Neural cell (in vitro differentiated cells): ENCODE measurements around the gene PNPLA4. TPM values are rescaled to one million over a fixed set of nuclear protein-coding genes. Genes with fewer than 3 reads are reported as not detected.

Experiments
- H2AFZ ChIP-seq: fragments of 200-600, 300-800 bp; sonication (generic), shearing (Covaris generic); 2 replicates; pipeline ENCODE4 v1.6.0; 2014; ENCODE audit warnings: low read depth, mild to moderate bottlenecking, antibody characterized with exemption, low read length, moderate library complexity
- H3F3A ChIP-seq: fragments of 200-600 bp; shearing (Covaris generic); 2 replicates; pipeline ENCODE4 v1.6.1; 2016; ENCODE audit warnings: mild to moderate bottlenecking, moderate library complexity, mixed read lengths, antibody characterized with exemption, low read length; ENCODE audit not compliant: insufficient read depth, poor library complexity, severe bottlenecking
- H3K27ac ChIP-seq: fragments of 200-600, 300-800 bp; sonication (generic), shearing (Covaris generic); 2 replicates; pipeline ENCODE4 v1.5.1; 2014; ENCODE audit warnings: mild to moderate bottlenecking, low read length, moderate library complexity
- H3K27me3 ChIP-seq: fragments of 300-800, 200-600 bp; sonication (generic), shearing (Covaris generic); 2 replicates; pipeline ENCODE4 v1.6.0; 2014; ENCODE audit warnings: mild to moderate bottlenecking, low read depth, low read length, moderate library complexity; ENCODE audit not compliant: insufficient read depth
- H3K36me3 ChIP-seq: fragments of 300-800, 200-600 bp; sonication (generic), shearing (Covaris generic); 2 replicates; pipeline ENCODE4 v1.5.1; 2014; ENCODE audit warnings: mild to moderate bottlenecking, antibody characterized with exemption, low read length, moderate library complexity; ENCODE audit not compliant: insufficient read depth
- H3K4me2 ChIP-seq: fragments of 300-800, 200-600 bp; sonication (generic), shearing (Covaris generic); 2 replicates; pipeline ENCODE4 v1.6.0; 2014; ENCODE audit warnings: mild to moderate bottlenecking, low read length
- H3K4me3 ChIP-seq: fragments of 300-800, 200-600 bp; sonication (generic), shearing (Covaris generic); 2 replicates; pipeline ENCODE4 v1.5.1; 2014; ENCODE audit warnings: mild to moderate bottlenecking, low read length, moderate library complexity
- H3K79me2 ChIP-seq: fragments of 200-600 bp; shearing (Covaris generic); replicated peaks from 2 replicates; pipeline ENCODE4 v1.6.0; 2014; ENCODE audit warnings: mild to moderate bottlenecking, low read length, moderate library complexity; ENCODE audit not compliant: insufficient read depth
- H3K9ac ChIP-seq: fragments of 300-800, 200-600 bp; sonication (generic), shearing (Covaris generic); 2 replicates; pipeline ENCODE4 v1.6.1; 2016; ENCODE audit warnings: mild to moderate bottlenecking, low read length, mixed read lengths
- H3K9me2 ChIP-seq: fragments of 200-600 bp; shearing (Covaris generic); 2 replicates; pipeline ENCODE4 v1.6.1; 2016; ENCODE audit warnings: mild to moderate bottlenecking, low read length, mixed read lengths; ENCODE audit not compliant: insufficient read depth
- H3K9me3 ChIP-seq: fragments of 200-600, 300-800 bp; sonication (generic), shearing (Covaris generic); 2 replicates; pipeline ENCODE4 v1.6.1; 2016; ENCODE audit warnings: mild to moderate bottlenecking, mixed run types, low read length, moderate library complexity, mixed read lengths
- H4K20me1 ChIP-seq: fragments of 200-600 bp; shearing (Covaris generic); 2 replicates; pipeline ENCODE4 v1.6.1; 2016; ENCODE audit warnings: mild to moderate bottlenecking, mixed run types; ENCODE audit not compliant: insufficient read depth
- CTCF ChIP-seq: fragments of 450-650 bp; IDR thresholded peaks from 2 replicates; pipeline ENCODE4 v1.5.1; 2014; ENCODE audit warnings: antibody characterized with exemption, mild to moderate bottlenecking, moderate library complexity; ENCODE audit not compliant: poor library complexity, severe bottlenecking
- EP300 ChIP-seq: fragments of 450-650 bp; conservative IDR thresholded peaks from 2 replicates; pipeline ENCODE4 v1.6.1; 2014; ENCODE audit warnings: antibody characterized with exemption, mild to moderate bottlenecking, moderate library complexity; ENCODE audit not compliant: poor library complexity, severe bottlenecking
- EZH2 ChIP-seq: fragments of 200-600, 300-800 bp; shearing (Covaris generic), sonication (generic); IDR thresholded peaks from 2 replicates; pipeline ENCODE4 v1.6.1; 2014; ENCODE audit warnings: antibody characterized with exemption, low read length, borderline replicate concordance, mild to moderate bottlenecking; ENCODE audit not compliant: insufficient read depth, poor library complexity, severe bottlenecking
- MXI1 ChIP-seq: fragments of 450-650 bp; conservative IDR thresholded peaks from 2 replicates; pipeline ENCODE4 v1.6.1; 2014; ENCODE audit warnings: antibody characterized with exemption, mild to moderate bottlenecking; ENCODE audit not compliant: poor library complexity, severe bottlenecking
- POLR2AphosphoS5 ChIP-seq: IDR thresholded peaks from 2 replicates; pipeline ENCODE4 v1.6.1; 2012
- RAD21 ChIP-seq: fragments of 450-650 bp; conservative IDR thresholded peaks from 2 replicates; pipeline ENCODE4 v1.6.1; 2014; ENCODE audit warnings: antibody characterized with exemption, mild to moderate bottlenecking, moderate library complexity
- REST ChIP-seq: IDR thresholded peaks from 2 replicates; pipeline ENCODE4 v1.6.1; 2012; ENCODE audit warnings: borderline replicate concordance
- SMC3 ChIP-seq: fragments of 450-650 bp; conservative IDR thresholded peaks from 2 replicates; pipeline ENCODE4 v1.6.1; 2014; ENCODE audit warnings: antibody characterized with exemption, mild to moderate bottlenecking, moderate library complexity; ENCODE audit not compliant: poor library complexity
- TAF1 ChIP-seq: IDR thresholded peaks from 2 replicates; pipeline ENCODE4 v1.6.1; 2012; ENCODE audit warnings: low read depth
- polyA plus RNA-seq: library from polyadenylated mRNA; depleted of rRNA; stranded (reverse); fragments of >200 nt; gene quantifications from 2 replicates; pipeline ENCODE4 v1.2.3, GENCODE V29; 2014

The PNPLA4 gene
- polyA plus RNA-seq, 1 donor from 2014 or later: 2.0 TPM

- no peak overlapping the region for H3K27ac ChIP-seq
- H3K9ac ChIP-seq: no peak overlapping the region
- no peak overlapping the region for H3K4me3 ChIP-seq
- H3K9me3 ChIP-seq: no peaks in the 10 kb centered on the region
- no peaks in the 10 kb centered on the region for H3K36me3 ChIP-seq
- no peaks in the 10 kb centered on the region for H3K9me2 ChIP-seq
- no peak overlapping the region for H3K4me2 ChIP-seq
- no peaks in the 10 kb centered on the region for H3K27me3 ChIP-seq
- H4K20me1 ChIP-seq: no peaks in the 10 kb centered on the region
- TF ChIP-seq RAD21 (no peak), MXI1 (no peak), TAF1 (no peak), REST (no peak), SMC3 (no peak), EZH2 (no peak), CTCF (no peak), EP300 (no peak), POLR2AphosphoS5 (no peak)
- no peaks in the 10 kb centered on the region for H3K79me2 ChIP-seq
- no peaks in the 10 kb centered on the region for H3F3A ChIP-seq
- no peak overlapping the region for H2AFZ ChIP-seq
Observed at GRCh38 chrX:7908821-7909220, 18.4 kb downstream of the PNPLA4 start.

GRCh38 chrX:7904562-7904961 is 22.7 kb downstream of the PNPLA4 start:
- Histone ChIP-seq H2AFZ (no peak overlapping the region), H4K20me1 (no peaks in the 10 kb centered on the region), H3K27me3 (no peaks in the 10 kb centered on the region), H3K79me2 (no peaks in the 10 kb centered on the region), H3F3A (no peaks in the 10 kb centered on the region), H3K9ac (no peak overlapping the region), H3K4me2 (no peak overlapping the region), H3K4me3 (no peak overlapping the region), H3K36me3 (no peaks in the 10 kb centered on the region), H3K9me3 (no peaks in the 10 kb centered on the region), H3K9me2 (no peaks in the 10 kb centered on the region), H3K27ac (no peak overlapping the region)
- no peak for TF ChIP-seq EZH2
- no peak for TF ChIP-seq CTCF
- TF ChIP-seq TAF1: no peak
- TF ChIP-seq POLR2AphosphoS5: no peak
- no peak for TF ChIP-seq EP300
- TF ChIP-seq SMC3: no peak
- TF ChIP-seq REST: no peak
- TF ChIP-seq MXI1: no peak
- TF ChIP-seq RAD21: no peak
